BLaER1 (cell line): ENCODE measurements around the gene HRG.

Experiments
- H3K27ac ChIP-seq: shearing (Covaris generic); formaldehyde crosslinking; 2 replicates; pipeline ENCODE4 v1.8.1; 2022
- H3K27me3 ChIP-seq: shearing (Covaris generic); formaldehyde crosslinking; 2 replicates; pipeline ENCODE4 v1.8.1; 2022
- H3K36me3 ChIP-seq: shearing (Covaris generic); formaldehyde crosslinking; 2 replicates; pipeline ENCODE4 v1.8.1; 2022
- H3K4me1 ChIP-seq: shearing (Covaris generic); formaldehyde crosslinking; 2 replicates; pipeline ENCODE4 v1.8.1; 2022
- H3K4me2 ChIP-seq: shearing (Covaris generic); formaldehyde crosslinking; 2 replicates; pipeline ENCODE4 v1.8.1; 2022
- H3K4me3 ChIP-seq: shearing (Covaris generic); formaldehyde crosslinking; 2 replicates; pipeline ENCODE4 v1.8.1; 2022
- H3K9ac ChIP-seq: shearing (Covaris generic); formaldehyde crosslinking; 2 replicates; pipeline ENCODE4 v1.8.1; 2022
- H3K9me3 ChIP-seq: shearing (Covaris generic); formaldehyde crosslinking; 2 replicates; pipeline ENCODE4 v1.8.1; 2022
- H4K20me1 ChIP-seq: shearing (Covaris generic); formaldehyde crosslinking; 2 replicates; pipeline ENCODE4 v1.8.1; 2022
- Cebpa-rat ChIP-seq: shearing (Covaris generic); IDR thresholded peaks from 2 replicates; pipeline ENCODE4 v1.8.1; 2022

Gene HRG

GRCh38 chr3:186651678-186652215 lies 14.1 kb upstream of the HRG start:
- no peak overlapping the region for H3K9ac ChIP-seq
- H3K4me2 ChIP-seq = no peak overlapping the region; the same call in 1 of the 2 replicates
- H3K36me3 ChIP-seq = no peaks in the 10 kb centered on the region
- peaks cover 23% of the 10 kb centered on the region for H3K4me1 ChIP-seq
- no peaks in the 10 kb centered on the region for H4K20me1 ChIP-seq
- no peak; the same call in 1 of the 2 replicates for TF ChIP-seq Cebpa-rat
- no peak overlapping the region for H3K27ac ChIP-seq
- H3K4me3 ChIP-seq = no peak overlapping the region
- no peaks in the 10 kb centered on the region for H3K27me3 ChIP-seq
- no peaks in the 10 kb centered on the region for H3K9me3 ChIP-seq

- H3K27me3 ChIP-seq = no peaks in the 10 kb centered on the region
- no peak for TF ChIP-seq Cebpa-rat
- peak overlapping the region; percentile 68 for H3K4me2 ChIP-seq
- no peak overlapping the region for H3K4me3 ChIP-seq
- no peaks in the 10 kb centered on the region for H3K9me3 ChIP-seq
- peaks cover 23% of the 10 kb centered on the region for H3K4me1 ChIP-seq
- H3K36me3 ChIP-seq = no peaks in the 10 kb centered on the region
- H3K27ac ChIP-seq = no peak overlapping the region
- no peak overlapping the region for H3K9ac ChIP-seq
- H4K20me1 ChIP-seq = no peaks in the 10 kb centered on the region
Measured at GRCh38 chr3:186653080-186653707, 12.6 kb upstream of the HRG start.

GRCh38 chr3:186653984-186654383 lies 11.8 kb upstream of the HRG start:
- Histone ChIP-seq H3K4me1 (peaks cover 23% of the 10 kb centered on the region), H3K4me2 (no peak overlapping the region), H3K27me3 (no peaks in the 10 kb centered on the region), H3K36me3 (no peaks in the 10 kb centered on the region), H4K20me1 (no peaks in the 10 kb centered on the region), H3K9ac (no peak overlapping the region), H3K27ac (no peak overlapping the region), H3K9me3 (no peaks in the 10 kb centered on the region), H3K4me3 (no peak overlapping the region)
- no peak for TF ChIP-seq Cebpa-rat

GRCh38 chr3:186663361-186664118 lies 2.3 kb upstream of the HRG start:
- Histone ChIP-seq H3K27me3 (no peaks in the 10 kb centered on the region), H3K36me3 (no peaks in the 10 kb centered on the region), H3K27ac (no peak overlapping the region), H3K4me1 (no peaks in the 10 kb centered on the region), H4K20me1 (no peaks in the 10 kb centered on the region), H3K4me2 (no peak overlapping the region), H3K4me3 (no peak overlapping the region), H3K9me3 (no peaks in the 10 kb centered on the region), H3K9ac (no peak overlapping the region)
- no peak for TF ChIP-seq Cebpa-rat

GRCh38 chr3:186664119-186664495 lies 1.7 kb upstream of the HRG start:
- Histone ChIP-seq H4K20me1 (no peaks in the 10 kb centered on the region), H3K36me3 (no peaks in the 10 kb centered on the region), H3K9me3 (no peaks in the 10 kb centered on the region), H3K9ac (no peak overlapping the region), H3K27ac (no peak overlapping the region), H3K4me2 (no peak overlapping the region), H3K4me1 (no peaks in the 10 kb centered on the region), H3K27me3 (no peaks in the 10 kb centered on the region), H3K4me3 (no peak overlapping the region)
- no peak for TF ChIP-seq Cebpa-rat

GRCh38 chr3:186664506-186664905 lies 1.3 kb upstream of the HRG start:
- Histone ChIP-seq H3K4me3 (no peak overlapping the region), H3K36me3 (no peaks in the 10 kb centered on the region), H3K27me3 (no peaks in the 10 kb centered on the region), H4K20me1 (no peaks in the 10 kb centered on the region), H3K9ac (no peak overlapping the region), H3K4me2 (no peak overlapping the region), H3K4me1 (no peaks in the 10 kb centered on the region), H3K9me3 (no peaks in the 10 kb centered on the region), H3K27ac (no peak overlapping the region)
- TF ChIP-seq Cebpa-rat = no peak

GRCh38 chr3:186668426-186668825 lies 2.6 kb downstream of the HRG start:
- no peak overlapping the region for H3K9ac ChIP-seq
- H3K36me3 ChIP-seq = no peaks in the 10 kb centered on the region
- H3K4me3 ChIP-seq = no peak overlapping the region
- no peaks in the 10 kb centered on the region for H3K27me3 ChIP-seq
- no peaks in the 10 kb centered on the region for H3K4me1 ChIP-seq
- no peak overlapping the region for H3K4me2 ChIP-seq
- no peak overlapping the region for H3K27ac ChIP-seq
- H3K9me3 ChIP-seq = no peaks in the 10 kb centered on the region
- no peak for TF ChIP-seq Cebpa-rat
- no peaks in the 10 kb centered on the region for H4K20me1 ChIP-seq

GRCh38 chr3:186669378-186670084 lies 3.7 kb downstream of the HRG start:
- no peaks in the 10 kb centered on the region for H3K36me3 ChIP-seq
- no peak overlapping the region for H3K4me3 ChIP-seq
- H3K4me2 ChIP-seq = no peak overlapping the region
- H3K27me3 ChIP-seq = no peaks in the 10 kb centered on the region
- H3K4me1 ChIP-seq = no peaks in the 10 kb centered on the region
- no peak overlapping the region for H3K9ac ChIP-seq
- no peak overlapping the region for H3K27ac ChIP-seq
- H4K20me1 ChIP-seq = no peaks in the 10 kb centered on the region
- H3K9me3 ChIP-seq = no peaks in the 10 kb centered on the region
- no peak for TF ChIP-seq Cebpa-rat

GRCh38 chr3:186670155-186670554 lies 4.3 kb downstream of the HRG start:
- no peak overlapping the region for H3K4me2 ChIP-seq
- no peaks in the 10 kb centered on the region for H3K27me3 ChIP-seq
- no peaks in the 10 kb centered on the region for H3K36me3 ChIP-seq
- no peaks in the 10 kb centered on the region for H3K4me1 ChIP-seq
- H3K9ac ChIP-seq = no peak overlapping the region
- H4K20me1 ChIP-seq = no peaks in the 10 kb centered on the region
- H3K9me3 ChIP-seq = no peaks in the 10 kb centered on the region
- no peak for TF ChIP-seq Cebpa-rat
- no peak overlapping the region for H3K4me3 ChIP-seq
- H3K27ac ChIP-seq = no peak overlapping the region

- Histone ChIP-seq H3K36me3 (no peaks in the 10 kb centered on the region), H4K20me1 (no peaks in the 10 kb centered on the region), H3K4me3 (no peak overlapping the region), H3K27ac (no peak overlapping the region), H3K4me2 (no peak overlapping the region), H3K9ac (no peak overlapping the region), H3K4me1 (no peaks in the 10 kb centered on the region), H3K27me3 (no peaks in the 10 kb centered on the region), H3K9me3 (no peaks in the 10 kb centered on the region)
- no peak for TF ChIP-seq Cebpa-rat
Measured at GRCh38 chr3:186671051-186671450, 5.2 kb downstream of the HRG start.
